SK-N-SH treated with all-trans-retinoic acid at 6 μM for 48 hours (cell line): Measurements from ENCODE around the gene MIR17HG.

Experiments
- ATAC-seq: fragments of 200-7000 bp; cut with Tn5 transposase; 3 replicates; pipeline ENCODE4 v1.9.1; 2020; ENCODE audit warnings: mild to moderate bottlenecking, moderate library complexity
- ARNTL ChIP-seq: fragments of 450-650 bp; formaldehyde crosslinking; IDR thresholded peaks from 2 replicates; pipeline ENCODE4 v1.5.0; 2020; ENCODE audit warnings: low read depth, mild to moderate bottlenecking, moderate library complexity, borderline replicate concordance
- BACH2 ChIP-seq: fragments of 250-450 bp; sonication (Bioruptor Pico); IDR thresholded peaks from 2 replicates; pipeline ENCODE4 v1.9.0; 2021; ENCODE audit warnings: mild to moderate bottlenecking, borderline replicate concordance
- CSDC2 ChIP-seq: fragments of 250-450 bp; sonication (Bioruptor Pico); IDR thresholded peaks from 2 replicates; pipeline ENCODE4 v1.5.0; 2020; ENCODE audit warnings: mild to moderate bottlenecking, moderate library complexity
- GLIS3 ChIP-seq: fragments of 250-450 bp; sonication (Bioruptor Pico); IDR thresholded peaks from 2 replicates; pipeline ENCODE4 v1.5.0; 2020; ENCODE audit warnings: mild to moderate bottlenecking, moderate library complexity
- ISL1 ChIP-seq: fragments of 250-450 bp; sonication (Bioruptor Pico); IDR thresholded peaks from 2 replicates; pipeline ENCODE4 v2.1.2; 2022; ENCODE audit warnings: mild to moderate bottlenecking, moderate library complexity
- OSR1 ChIP-seq: fragments of 250-450 bp; sonication (Bioruptor Pico); IDR thresholded peaks from 2 replicates; pipeline ENCODE4 v1.8.0; 2022; ENCODE audit warnings: moderate library complexity, mild to moderate bottlenecking, inconsistent platforms
- RARB ChIP-seq: fragments of 250-450 bp; sonication (Bioruptor Pico); IDR thresholded peaks from 2 replicates; pipeline ENCODE4 v1.8.0; 2021; ENCODE audit warnings: mild to moderate bottlenecking, moderate library complexity
- SNAI2 ChIP-seq: fragments of 250-450 bp; sonication (Bioruptor Pico); IDR thresholded peaks from 2 replicates; pipeline ENCODE4 v1.5.0; 2020; ENCODE audit warnings: mild to moderate bottlenecking, moderate library complexity
- TCF4 ChIP-seq: fragments of 250-450 bp; sonication (Bioruptor Pico); IDR thresholded peaks from 2 replicates; pipeline ENCODE4 v1.8.0; 2021; ENCODE audit warnings: mild to moderate bottlenecking, moderate library complexity, borderline replicate concordance
- TOX ChIP-seq: fragments of 250-450 bp; sonication (Bioruptor Pico); IDR thresholded peaks from 2 replicates; pipeline ENCODE4 v1.8.0; 2021; ENCODE audit warnings: mild to moderate bottlenecking, moderate library complexity, borderline replicate concordance
- ZC3H10 ChIP-seq: fragments of 250-450 bp; sonication (Bioruptor Pico); IDR thresholded peaks from 2 replicates; pipeline ENCODE4 v1.5.1; 2021; ENCODE audit warnings: mild to moderate bottlenecking, moderate library complexity
- ZFP3 ChIP-seq: fragments of 250-450 bp; sonication (Bioruptor Pico); IDR thresholded peaks from 2 replicates; pipeline ENCODE4 v1.5.0; 2020; ENCODE audit warnings: mild to moderate bottlenecking, moderate library complexity
- ZFP30 ChIP-seq: fragments of 450-650 bp; formaldehyde crosslinking; IDR thresholded peaks from 2 replicates; pipeline ENCODE4 v1.5.0; 2022; ENCODE audit warnings: mild to moderate bottlenecking, moderate library complexity
- ZNF565 ChIP-seq: fragments of 450-650 bp; formaldehyde crosslinking; conservative IDR thresholded peaks from 2 replicates; pipeline ENCODE4 v1.5.0; 2020; ENCODE audit warnings: low read depth, mild to moderate bottlenecking, moderate library complexity
- ZNF70 ChIP-seq: fragments of 450-650 bp; formaldehyde crosslinking; IDR thresholded peaks from 2 replicates; pipeline ENCODE4 v1.5.0; 2020; ENCODE audit warnings: mild to moderate bottlenecking, moderate library complexity
- ZNF8 ChIP-seq: fragments of 450-650 bp; formaldehyde crosslinking; IDR thresholded peaks from 2 replicates; pipeline ENCODE4 v1.5.0; 2020; ENCODE audit warnings: mild to moderate bottlenecking, moderate library complexity
- TF ChIP-seq, protein P1 (sequence below): fragments of 250-450 bp; sonication (Bioruptor Pico); IDR thresholded peaks from 2 replicates; pipeline ENCODE4 v1.8.0; 2021; ENCODE audit warnings: low read depth, mild to moderate bottlenecking, moderate library complexity, borderline replicate concordance
- TF ChIP-seq, protein P2 (sequence below): fragments of 250-450 bp; sonication (Bioruptor Pico); IDR thresholded peaks from 2 replicates; pipeline ENCODE4 v1.5.1; 2020; ENCODE audit warnings: low read depth, mild to moderate bottlenecking, moderate library complexity
- TF ChIP-seq, protein P3 (sequence below): fragments of 250-450 bp; sonication (Bioruptor Pico); IDR thresholded peaks from 2 replicates; pipeline ENCODE4 v1.5.1; 2021; ENCODE audit warnings: mild to moderate bottlenecking, moderate library complexity
- TF ChIP-seq, protein P4 (sequence below): fragments of 250-450 bp; sonication (Bioruptor Pico); IDR thresholded peaks from 2 replicates; pipeline ENCODE4 v1.8.0; 2020; ENCODE audit warnings: mild to moderate bottlenecking, moderate library complexity, borderline replicate concordance
- TF ChIP-seq, protein P5 (sequence below): fragments of 250-450 bp; sonication (Bioruptor Pico); IDR thresholded peaks from 2 replicates; pipeline ENCODE4 v1.5.0; 2020; ENCODE audit warnings: mild to moderate bottlenecking, moderate library complexity

Gene MIR17HG

DNA sequence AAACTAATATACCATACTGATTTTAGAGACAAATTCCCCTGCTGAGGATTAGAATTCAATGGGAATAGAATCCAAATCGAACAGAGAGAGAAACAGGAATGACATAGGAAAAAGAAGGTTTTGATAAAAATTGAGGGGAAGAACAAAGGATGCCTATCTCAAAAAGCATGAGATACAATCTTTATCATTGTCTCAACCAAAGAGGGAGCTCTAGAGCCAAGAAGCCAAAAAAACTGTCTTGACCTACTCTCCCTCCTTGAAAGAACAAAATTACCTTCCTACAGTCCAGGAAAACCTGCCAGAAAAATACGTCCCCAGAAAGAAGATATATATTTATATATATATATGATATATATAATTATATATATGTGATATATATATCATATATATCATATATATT lies 39.2 kb upstream of the MIR17HG start:
- no peak for TF ChIP-seq ZC3H10 (CRISPR knock-in tag)
- TF ChIP-seq ZFP30 (CRISPR knock-in tag), result no peak
- TF ChIP-seq CSDC2 (CRISPR knock-in tag), result no peak
- TF ChIP-seq ZFP3, result no peak
- no peak for TF ChIP-seq OSR1 (CRISPR knock-in tag)
- TF ChIP-seq, protein P1, sequence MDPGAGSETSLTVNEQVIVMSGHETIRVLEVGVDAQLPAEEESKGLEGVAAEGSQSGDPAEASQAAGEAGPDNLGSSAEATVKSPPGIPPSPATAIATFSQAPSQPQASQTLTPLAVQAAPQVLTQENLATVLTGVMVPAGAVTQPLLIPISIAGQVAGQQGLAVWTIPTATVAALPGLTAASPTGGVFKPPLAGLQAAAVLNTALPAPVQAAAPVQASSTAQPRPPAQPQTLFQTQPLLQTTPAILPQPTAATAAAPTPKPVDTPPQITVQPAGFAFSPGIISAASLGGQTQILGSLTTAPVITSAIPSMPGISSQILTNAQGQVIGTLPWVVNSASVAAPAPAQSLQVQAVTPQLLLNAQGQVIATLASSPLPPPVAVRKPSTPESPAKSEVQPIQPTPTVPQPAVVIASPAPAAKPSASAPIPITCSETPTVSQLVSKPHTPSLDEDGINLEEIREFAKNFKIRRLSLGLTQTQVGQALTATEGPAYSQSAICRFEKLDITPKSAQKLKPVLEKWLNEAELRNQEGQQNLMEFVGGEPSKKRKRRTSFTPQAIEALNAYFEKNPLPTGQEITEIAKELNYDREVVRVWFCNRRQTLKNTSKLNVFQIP (CRISPR knock-in tag), result no peak
- TF ChIP-seq ZNF565 (CRISPR knock-in tag), result no peak
- TF ChIP-seq, protein P2, sequence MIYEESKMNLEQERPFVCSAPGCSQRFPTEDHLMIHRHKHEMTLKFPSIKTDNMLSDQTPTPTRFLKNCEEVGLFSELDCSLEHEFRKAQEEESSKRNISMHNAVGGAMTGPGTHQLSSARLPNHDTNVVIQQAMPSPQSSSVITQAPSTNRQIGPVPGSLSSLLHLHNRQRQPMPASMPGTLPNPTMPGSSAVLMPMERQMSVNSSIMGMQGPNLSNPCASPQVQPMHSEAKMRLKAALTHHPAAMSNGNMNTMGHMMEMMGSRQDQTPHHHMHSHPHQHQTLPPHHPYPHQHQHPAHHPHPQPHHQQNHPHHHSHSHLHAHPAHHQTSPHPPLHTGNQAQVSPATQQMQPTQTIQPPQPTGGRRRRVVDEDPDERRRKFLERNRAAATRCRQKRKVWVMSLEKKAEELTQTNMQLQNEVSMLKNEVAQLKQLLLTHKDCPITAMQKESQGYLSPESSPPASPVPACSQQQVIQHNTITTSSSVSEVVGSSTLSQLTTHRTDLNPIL (CRISPR knock-in tag), result no peak
- TF ChIP-seq RARB (CRISPR knock-in tag), result no peak
- TF ChIP-seq ZNF70, result no peak
- TF ChIP-seq, protein P3, sequence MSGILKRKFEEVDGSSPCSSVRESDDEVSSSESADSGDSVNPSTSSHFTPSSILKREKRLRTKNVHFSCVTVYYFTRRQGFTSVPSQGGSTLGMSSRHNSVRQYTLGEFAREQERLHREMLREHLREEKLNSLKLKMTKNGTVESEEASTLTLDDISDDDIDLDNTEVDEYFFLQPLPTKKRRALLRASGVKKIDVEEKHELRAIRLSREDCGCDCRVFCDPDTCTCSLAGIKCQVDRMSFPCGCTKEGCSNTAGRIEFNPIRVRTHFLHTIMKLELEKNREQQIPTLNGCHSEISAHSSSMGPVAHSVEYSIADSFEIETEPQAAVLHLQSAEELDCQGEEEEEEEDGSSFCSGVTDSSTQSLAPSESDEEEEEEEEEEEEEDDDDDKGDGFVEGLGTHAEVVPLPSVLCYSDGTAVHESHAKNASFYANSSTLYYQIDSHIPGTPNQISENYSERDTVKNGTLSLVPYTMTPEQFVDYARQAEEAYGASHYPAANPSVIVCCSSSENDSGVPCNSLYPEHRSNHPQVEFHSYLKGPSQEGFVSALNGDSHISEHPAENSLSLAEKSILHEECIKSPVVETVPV (CRISPR knock-in tag), result no peak
- TF ChIP-seq GLIS3 (CRISPR knock-in tag), result no peak
- no peak for TF ChIP-seq ARNTL (CRISPR knock-in tag)
- no peak for TF ChIP-seq TCF4 (CRISPR knock-in tag)
- TF ChIP-seq ISL1 (CRISPR knock-in tag), result no peak
- no peak for TF ChIP-seq TOX (CRISPR knock-in tag)
- TF ChIP-seq, protein P4, sequence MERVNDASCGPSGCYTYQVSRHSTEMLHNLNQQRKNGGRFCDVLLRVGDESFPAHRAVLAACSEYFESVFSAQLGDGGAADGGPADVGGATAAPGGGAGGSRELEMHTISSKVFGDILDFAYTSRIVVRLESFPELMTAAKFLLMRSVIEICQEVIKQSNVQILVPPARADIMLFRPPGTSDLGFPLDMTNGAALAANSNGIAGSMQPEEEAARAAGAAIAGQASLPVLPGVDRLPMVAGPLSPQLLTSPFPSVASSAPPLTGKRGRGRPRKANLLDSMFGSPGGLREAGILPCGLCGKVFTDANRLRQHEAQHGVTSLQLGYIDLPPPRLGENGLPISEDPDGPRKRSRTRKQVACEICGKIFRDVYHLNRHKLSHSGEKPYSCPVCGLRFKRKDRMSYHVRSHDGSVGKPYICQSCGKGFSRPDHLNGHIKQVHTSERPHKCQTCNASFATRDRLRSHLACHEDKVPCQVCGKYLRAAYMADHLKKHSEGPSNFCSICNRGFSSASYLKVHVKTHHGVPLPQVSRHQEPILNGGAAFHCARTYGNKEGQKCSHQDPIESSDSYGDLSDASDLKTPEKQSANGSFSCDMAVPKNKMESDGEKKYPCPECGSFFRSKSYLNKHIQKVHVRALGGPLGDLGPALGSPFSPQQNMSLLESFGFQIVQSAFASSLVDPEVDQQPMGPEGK (CRISPR knock-in tag), result no peak
- TF ChIP-seq BACH2 (CRISPR knock-in tag), result no peak
- TF ChIP-seq ZNF8 (CRISPR knock-in tag), result no peak
- no peak for TF ChIP-seq SNAI2
- TF ChIP-seq, all 23 proteins: peak for 0
- ATAC-seq, result no peak; the same call in 2 of the 3 replicates

DNA sequence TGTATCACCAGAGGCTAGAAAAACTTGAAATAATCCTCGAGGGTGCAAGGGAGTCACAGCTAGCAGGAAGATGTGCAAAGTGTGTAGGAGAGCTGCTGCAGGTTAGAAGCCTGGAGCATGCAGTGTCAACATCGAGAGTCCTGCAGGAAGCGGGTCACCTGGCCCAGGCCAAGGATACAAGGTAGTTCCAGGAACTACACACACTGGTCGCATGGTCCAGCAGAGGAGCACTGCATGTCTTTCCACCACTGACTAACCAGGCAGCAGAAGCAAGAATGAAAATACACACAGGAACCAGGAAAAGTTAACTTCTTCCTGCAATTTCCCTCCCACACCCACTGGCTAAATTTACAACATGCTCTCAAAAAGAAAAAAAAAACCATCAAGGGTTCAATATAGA lies 36.0 kb upstream of the MIR17HG start:
- TF ChIP-seq, protein P5, sequence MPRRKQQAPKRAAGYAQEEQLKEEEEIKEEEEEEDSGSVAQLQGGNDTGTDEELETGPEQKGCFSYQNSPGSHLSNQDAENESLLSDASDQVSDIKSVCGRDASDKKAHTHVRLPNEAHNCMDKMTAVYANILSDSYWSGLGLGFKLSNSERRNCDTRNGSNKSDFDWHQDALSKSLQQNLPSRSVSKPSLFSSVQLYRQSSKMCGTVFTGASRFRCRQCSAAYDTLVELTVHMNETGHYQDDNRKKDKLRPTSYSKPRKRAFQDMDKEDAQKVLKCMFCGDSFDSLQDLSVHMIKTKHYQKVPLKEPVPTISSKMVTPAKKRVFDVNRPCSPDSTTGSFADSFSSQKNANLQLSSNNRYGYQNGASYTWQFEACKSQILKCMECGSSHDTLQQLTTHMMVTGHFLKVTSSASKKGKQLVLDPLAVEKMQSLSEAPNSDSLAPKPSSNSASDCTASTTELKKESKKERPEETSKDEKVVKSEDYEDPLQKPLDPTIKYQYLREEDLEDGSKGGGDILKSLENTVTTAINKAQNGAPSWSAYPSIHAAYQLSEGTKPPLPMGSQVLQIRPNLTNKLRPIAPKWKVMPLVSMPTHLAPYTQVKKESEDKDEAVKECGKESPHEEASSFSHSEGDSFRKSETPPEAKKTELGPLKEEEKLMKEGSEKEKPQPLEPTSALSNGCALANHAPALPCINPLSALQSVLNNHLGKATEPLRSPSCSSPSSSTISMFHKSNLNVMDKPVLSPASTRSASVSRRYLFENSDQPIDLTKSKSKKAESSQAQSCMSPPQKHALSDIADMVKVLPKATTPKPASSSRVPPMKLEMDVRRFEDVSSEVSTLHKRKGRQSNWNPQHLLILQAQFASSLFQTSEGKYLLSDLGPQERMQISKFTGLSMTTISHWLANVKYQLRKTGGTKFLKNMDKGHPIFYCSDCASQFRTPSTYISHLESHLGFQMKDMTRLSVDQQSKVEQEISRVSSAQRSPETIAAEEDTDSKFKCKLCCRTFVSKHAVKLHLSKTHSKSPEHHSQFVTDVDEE (CRISPR knock-in tag), result no peak
- TF ChIP-seq BACH2 (CRISPR knock-in tag) (no peak), ARNTL (CRISPR knock-in tag) (no peak)
- TF ChIP-seq, protein P2 (CRISPR knock-in tag), result no peak
- no peak for ATAC-seq
